ENCODE results near the gene CAPS. TPM values are rescaled to one million over a fixed set of nuclear protein-coding genes. Genes with fewer than 3 reads are reported as not detected.
A peak's percentile ranks its signal among the peaks of the same experiment; 100 is the strongest.

The CAPS gene
- total RNA-seq, 1 donor from 2014 or later, result 4.6 TPM

GRCh38 chr19:5933391-5934068 is 19.5 kb downstream of the CAPS start:
- DNase-seq (ENCODE audit: low read depth in 2 of 2), result peak; percentile 33 to 37

- peak; percentile 53 to 74 for DNase-seq (ENCODE audit: low read depth in 2 of 2)
These were observed 20.0 kb downstream of the CAPS start for GRCh38 chr19:5934069-5934401.

GRCh38 chr19:5934774-5935472 is 20.9 kb downstream of the CAPS start:
- DNase-seq (ENCODE audit: low read depth in 2 of 2), result peak; percentile 63 to 87

- no peak for DNase-seq (ENCODE audit: low read depth in 2 of 2)
These were observed 21.6 kb downstream of the CAPS start for GRCh38 chr19:5935473-5936291.

- DNase-seq (ENCODE audit: low read depth in 2 of 2), result no peak
These were observed 22.2 kb downstream of the CAPS start for GRCh38 chr19:5936292-5936592.

GRCh38 chr19:5937550-5937949 is 23.5 kb downstream of the CAPS start:
- no peak for DNase-seq (ENCODE audit: low read depth in 2 of 2)

- DNase-seq (ENCODE audit: low read depth in 2 of 2), result no peak
These were observed 26.5 kb downstream of the CAPS start for GRCh38 chr19:5940260-5941208.

- DNase-seq (ENCODE audit: low read depth in 2 of 2), result no peak
These were observed 27.6 kb downstream of the CAPS start for GRCh38 chr19:5941673-5942072.

- DNase-seq (ENCODE audit: low read depth in 2 of 2), result no peak
These were observed 29.0 kb downstream of the CAPS start for GRCh38 chr19:5943045-5943444.

GRCh38 chr19:5943623-5944022 is 29.6 kb downstream of the CAPS start:
- DNase-seq (ENCODE audit: low read depth in 2 of 2), result no peak

- no peak for DNase-seq (ENCODE audit: low read depth in 2 of 2)
These were observed 33.4 kb downstream of the CAPS start for GRCh38 chr19:5947435-5947834.

- DNase-seq (ENCODE audit: low read depth in 2 of 2), result no peak
These were observed 34.9 kb downstream of the CAPS start for GRCh38 chr19:5948752-5949564.

GRCh38 chr19:5949792-5950305 is 35.8 kb downstream of the CAPS start:
- no peak for DNase-seq (ENCODE audit: low read depth in 2 of 2)

GRCh38 chr19:5950741-5951140 is 36.7 kb downstream of the CAPS start:
- no peak for DNase-seq (ENCODE audit: low read depth in 2 of 2)

GRCh38 chr19:5951338-5951861 is 37.3 kb downstream of the CAPS start:
- peak; percentile 19 to 38 for DNase-seq (ENCODE audit: low read depth in 2 of 2)

GRCh38 chr19:5952193-5953029 is 38.4 kb downstream of the CAPS start:
- DNase-seq (ENCODE audit: low read depth in 2 of 2), result peak in 1 of 2 donors; percentile 26

- peak in 1 of 2 donors; percentile 76 for DNase-seq (ENCODE audit: low read depth in 2 of 2)
These were observed 39.1 kb downstream of the CAPS start for GRCh38 chr19:5953030-5953589.

GRCh38 chr19:5953680-5954213 is 39.7 kb downstream of the CAPS start:
- peak; percentile 48 to 60 for DNase-seq (ENCODE audit: low read depth in 2 of 2)

- no peak for DNase-seq (ENCODE audit: low read depth in 2 of 2)
These were observed 40.2 kb downstream of the CAPS start for GRCh38 chr19:5954293-5954692.
